CD4-positive, alpha-beta T cell treated with Interleukin-4 for 1 hour (primary cell): ENCODE measurements around the gene CXCR6.
A peak's percentile ranks its signal among the peaks of the same experiment; 100 is the strongest.

Source experiments
- DNase-seq, 2 donors: peaks; one replicate each; pipeline ENCODE4 v3.0.0-alpha.2; 2020 to 2022

Gene CXCR6

GRCh38 chr3:45922950-45923590 is 20.2 kb upstream of the CXCR6 start:
- DNase-seq, result no peak

DNA sequence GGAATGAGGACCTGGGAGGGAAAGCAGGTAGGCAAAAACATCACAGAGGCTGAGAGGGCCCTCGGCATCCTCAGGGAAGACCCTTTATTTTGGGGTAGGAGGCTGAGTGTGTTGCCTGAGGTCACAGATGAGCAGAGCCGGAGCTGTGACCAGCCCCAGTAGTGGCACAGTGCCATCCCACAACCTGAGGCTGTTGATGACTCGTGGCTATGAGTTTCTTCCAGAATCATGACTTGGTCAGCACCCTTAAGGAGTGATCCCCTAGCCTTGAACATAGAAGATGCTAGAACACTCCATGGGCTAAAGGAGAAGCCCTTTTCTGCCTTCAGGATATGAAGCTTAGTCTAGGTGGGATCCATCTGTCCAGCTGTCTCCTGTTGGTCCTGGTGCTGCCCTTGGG is 19.5 kb upstream of the CXCR6 start:
- no peak for DNase-seq

GRCh38 chr3:45927881-45928280 is 15.4 kb upstream of the CXCR6 start:
- no peak for DNase-seq

DNA sequence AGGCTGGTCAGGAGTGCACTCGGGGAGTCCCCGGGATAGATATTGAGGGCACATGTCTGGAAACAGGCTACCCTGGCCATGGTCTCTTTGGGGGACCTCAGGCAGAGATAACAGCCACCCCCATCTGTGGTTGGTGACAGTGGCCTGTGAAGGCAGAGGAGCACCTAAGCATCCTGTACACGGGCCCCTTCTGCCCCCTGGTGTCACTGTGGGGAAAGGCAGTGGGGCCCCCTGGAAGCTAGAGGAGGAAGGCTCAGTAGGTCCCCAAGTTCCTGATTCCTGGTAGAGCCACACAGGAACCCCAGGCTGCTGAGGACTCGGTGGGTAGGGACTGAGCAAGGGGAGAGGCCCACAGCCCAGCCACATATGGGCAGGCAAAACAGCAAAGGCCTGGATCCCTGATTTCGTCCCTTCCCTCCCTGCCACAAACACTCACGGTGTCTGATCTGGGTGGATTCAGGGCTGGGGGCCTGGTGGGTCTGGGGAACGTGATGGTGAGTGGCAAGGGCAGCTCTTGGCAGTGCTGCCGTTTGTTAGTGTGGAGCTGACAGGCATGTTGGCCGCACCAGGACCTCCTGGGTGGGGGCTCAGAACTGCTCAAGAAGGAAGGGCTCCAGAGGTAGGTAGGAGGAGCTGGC is 14.1 kb upstream of the CXCR6 start:
- DNase-seq, result peak; percentile 63 to 67

DNA sequence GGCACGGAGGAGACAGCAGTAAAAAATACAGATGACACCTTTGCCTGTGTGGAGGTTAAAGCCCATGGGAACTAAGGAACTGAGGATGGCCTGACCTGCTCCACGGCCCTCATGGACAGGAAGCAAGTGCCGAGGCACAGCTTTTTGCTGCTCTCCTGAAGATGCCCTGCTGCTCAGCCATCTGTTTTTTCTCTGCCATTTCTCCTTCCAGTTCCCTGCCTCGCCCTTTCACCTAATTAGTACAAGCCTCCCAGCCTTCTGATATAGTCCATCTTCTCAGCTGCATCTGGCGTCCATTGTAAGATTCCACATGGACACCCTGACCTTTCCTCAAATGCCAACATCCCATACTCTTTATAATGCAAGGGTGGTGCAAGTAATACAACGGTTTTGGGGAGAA is 11.8 kb upstream of the CXCR6 start:
- DNase-seq, result no peak

GRCh38 chr3:45932112-45932511 is 11.2 kb upstream of the CXCR6 start:
- DNase-seq, result peak in 1 of 2 donors; percentile 36

GRCh38 chr3:45933591-45933990 is 9.7 kb upstream of the CXCR6 start:
- no peak for DNase-seq

GRCh38 chr3:45936261-45936660 is 7.0 kb upstream of the CXCR6 start:
- DNase-seq, result no peak

DNA sequence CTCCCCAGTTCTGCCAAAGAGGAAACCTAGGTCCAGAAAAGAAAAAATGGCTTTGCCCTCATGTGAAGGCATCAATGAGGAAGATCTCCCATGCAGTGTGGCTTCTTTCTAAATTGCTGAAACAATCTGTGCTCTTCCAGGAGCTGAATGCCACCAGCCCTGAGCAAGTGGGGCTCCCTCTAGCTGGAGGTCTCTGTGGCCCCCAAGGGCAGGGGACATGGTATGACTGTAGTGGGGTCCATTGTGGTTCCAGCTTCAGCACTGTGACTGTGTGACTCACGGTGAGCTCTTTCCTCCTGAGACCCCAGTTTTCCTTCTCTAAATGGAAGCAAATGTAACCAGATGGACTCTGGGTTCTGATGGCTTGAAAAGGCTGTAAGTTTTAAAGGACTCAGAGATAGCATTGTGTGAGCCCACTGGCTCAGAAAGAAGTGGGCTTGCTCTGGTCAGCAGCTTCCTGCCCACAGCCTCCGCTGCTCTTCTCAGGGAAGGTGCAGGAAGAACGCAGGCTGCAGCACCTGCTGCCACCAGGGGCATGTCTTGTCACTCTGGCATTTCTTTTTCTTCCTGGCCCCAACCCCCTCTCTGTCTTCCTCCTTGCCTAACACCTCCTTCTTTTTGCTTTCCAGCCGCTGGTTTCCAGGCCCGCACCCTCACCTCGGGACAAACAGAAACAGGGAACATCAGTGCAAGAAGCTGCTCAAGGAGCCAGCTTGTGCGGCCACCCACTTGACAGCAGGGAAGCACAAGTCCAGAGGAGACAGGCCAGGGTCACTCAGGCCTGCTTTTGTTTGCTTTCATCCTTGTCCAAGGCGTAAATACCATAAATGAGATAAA is 5.8 kb upstream of the CXCR6 start:
- DNase-seq, result no peak

DNA sequence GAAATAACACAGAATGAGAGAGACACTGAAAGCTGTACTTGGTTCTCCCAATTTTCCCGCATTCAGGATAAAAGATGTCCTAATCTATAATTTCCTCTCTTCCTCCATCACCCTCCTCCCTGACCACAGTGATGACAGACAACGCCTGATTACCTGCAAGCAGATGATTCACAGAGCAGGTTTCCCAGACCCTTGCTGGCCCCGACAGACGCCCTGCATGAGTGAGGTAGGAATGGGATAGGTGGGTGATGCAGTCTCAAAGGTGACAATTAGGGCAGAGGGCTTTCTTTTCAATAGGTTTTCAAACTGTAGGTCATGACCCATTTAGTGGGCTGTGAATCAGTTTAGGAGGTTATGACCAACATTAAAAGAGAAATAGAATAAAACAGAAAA is 5.2 kb upstream of the CXCR6 start:
- no peak for DNase-seq

GRCh38 chr3:45938864-45939263 is 4.4 kb upstream of the CXCR6 start:
- peak; percentile 85 to 86 for DNase-seq

DNA sequence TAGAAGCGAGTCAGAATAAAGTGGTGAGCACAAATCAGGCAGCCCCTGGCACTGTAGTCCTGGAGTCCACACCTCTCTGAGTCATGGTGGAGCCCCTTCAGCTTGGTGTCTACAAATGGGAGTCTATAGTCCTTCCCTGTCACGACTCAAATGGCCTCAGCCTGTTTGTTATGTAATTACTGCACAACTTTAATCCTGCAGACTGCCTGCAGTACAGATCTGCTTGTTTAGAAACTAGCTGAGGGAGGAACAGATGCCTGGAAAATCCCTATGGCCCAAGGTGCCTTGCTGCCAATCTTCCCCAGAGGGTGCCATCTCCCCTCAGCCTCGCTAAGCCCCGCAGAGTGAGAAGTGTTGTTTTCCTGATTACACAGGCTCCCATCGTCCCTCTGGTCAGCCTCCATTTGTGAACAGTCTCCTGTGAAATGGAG is 3.9 kb upstream of the CXCR6 start:
- no peak for DNase-seq

GRCh38 chr3:45940004-45940780 is 3.1 kb upstream of the CXCR6 start:
- DNase-seq, result no peak

- DNase-seq, result no peak
Observed at GRCh38 chr3:45940781-45941365, 2.4 kb upstream of the CXCR6 start.

GRCh38 chr3:45942051-45942825 is 1.0 kb upstream of the CXCR6 start:
- DNase-seq, result no peak

DNA sequence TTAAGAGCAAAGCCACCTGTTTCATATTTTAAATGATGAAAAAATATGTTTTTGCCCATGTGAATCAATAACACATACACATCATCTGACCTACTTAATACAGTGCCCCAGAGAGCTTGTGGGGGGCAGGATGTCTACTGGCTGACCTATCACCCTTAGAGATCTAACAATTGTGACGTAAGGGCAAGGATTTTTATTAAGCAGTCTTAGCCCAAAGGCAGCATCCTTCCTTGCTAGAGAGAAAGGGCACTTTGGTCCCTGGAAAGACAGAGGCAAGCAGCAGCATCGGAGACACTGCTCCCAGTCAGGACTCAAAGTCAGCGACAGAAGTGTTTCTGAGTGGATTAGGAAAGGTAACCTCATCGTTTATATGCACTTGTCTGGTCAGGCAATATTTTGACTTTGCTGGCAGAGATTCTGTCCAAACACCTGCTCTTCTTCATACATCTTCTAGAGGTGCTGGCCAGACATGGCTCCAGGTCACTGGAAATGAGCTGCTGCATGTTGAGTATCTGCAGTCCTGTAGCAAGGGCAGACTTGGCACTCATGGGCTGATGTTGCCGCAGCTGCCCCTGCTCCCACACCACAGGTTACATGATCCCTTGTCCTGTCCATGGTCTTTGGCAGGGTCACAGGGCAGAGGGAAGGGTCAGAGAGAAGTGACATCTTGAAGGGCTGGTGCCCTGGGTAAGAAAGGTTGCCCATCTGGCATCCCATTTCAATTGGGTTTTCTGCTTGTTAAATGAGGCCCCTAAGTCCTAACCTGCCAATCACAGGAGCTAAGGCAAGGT is 1.8 kb downstream of the CXCR6 start:
- DNase-seq, result peak in 1 of 2 donors; percentile 60

GRCh38 chr3:45946307-45946706 is 3.0 kb downstream of the CXCR6 start:
- peak in 1 of 2 donors; percentile 30 for DNase-seq

- no peak for DNase-seq
Observed at GRCh38 chr3:45946875-45947274, 3.6 kb downstream of the CXCR6 start.

DNA sequence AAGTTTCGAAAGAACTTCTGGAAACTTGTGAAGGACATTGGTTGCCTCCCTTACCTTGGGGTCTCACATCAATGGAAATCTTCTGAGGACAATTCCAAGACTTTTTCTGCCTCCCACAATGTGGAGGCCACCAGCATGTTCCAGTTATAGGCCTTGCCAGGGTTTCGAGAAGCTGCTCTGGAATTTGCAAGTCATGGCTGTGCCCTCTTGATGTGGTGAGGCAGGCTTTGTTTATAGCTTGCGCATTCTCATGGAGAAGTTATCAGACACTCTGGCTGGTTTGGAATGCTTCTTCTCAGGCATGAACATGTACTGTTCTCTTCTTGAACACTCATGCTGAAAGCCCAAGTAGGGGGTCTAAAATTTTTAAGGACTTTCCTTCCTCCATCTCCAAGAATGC is 4.1 kb downstream of the CXCR6 start:
- no peak for DNase-seq

DNA sequence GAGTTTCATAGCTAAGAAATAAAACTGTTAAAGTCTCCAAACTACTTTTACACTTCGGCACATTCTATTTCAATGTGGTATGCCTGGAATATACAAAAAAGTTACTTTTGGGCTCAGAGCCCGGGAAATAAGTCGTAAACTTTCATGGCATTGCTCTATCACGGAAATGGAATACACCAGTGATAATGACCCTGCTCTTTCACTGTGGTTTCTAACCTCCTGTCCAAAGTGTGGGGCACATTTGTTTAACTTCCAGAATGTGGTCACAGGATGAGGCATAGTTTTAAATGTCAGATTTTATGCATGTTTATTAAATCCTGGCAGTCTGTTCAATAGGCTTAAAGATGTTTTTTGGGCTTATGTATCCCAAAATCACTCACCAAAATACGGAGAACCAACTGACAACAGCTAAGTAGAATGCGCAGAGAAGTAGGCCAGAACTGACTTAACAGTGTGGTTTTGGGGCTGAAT is 5.1 kb downstream of the CXCR6 start:
- no peak for DNase-seq

GRCh38 chr3:45948881-45949280 is 5.6 kb downstream of the CXCR6 start:
- no peak for DNase-seq
